Measurements from ENCODE around the gene UNC119B.

The UNC119B gene

GRCh38 chr12:120688527-120689071, 21.7 kb upstream of the UNC119B start:
- DNase-seq, result no peak

- no peak for DNase-seq
These were observed 20.7 kb upstream of the UNC119B start for GRCh38 chr12:120689397-120690082.

GRCh38 chr12:120690083-120690450, 20.2 kb upstream of the UNC119B start:
- no peak for DNase-seq

GRCh38 chr12:120690978-120691377, 19.3 kb upstream of the UNC119B start:
- DNase-seq, result no peak

- no peak for DNase-seq
These were observed 17.7 kb upstream of the UNC119B start for GRCh38 chr12:120692524-120693033.

GRCh38 chr12:120693848-120694247, 16.4 kb upstream of the UNC119B start:
- DNase-seq, result no peak

GRCh38 chr12:120696626-120697025, 13.6 kb upstream of the UNC119B start:
- no peak for DNase-seq

GRCh38 chr12:120697344-120697743, 12.9 kb upstream of the UNC119B start:
- DNase-seq, result no peak

GRCh38 chr12:120698665-120699064, 11.6 kb upstream of the UNC119B start:
- DNase-seq, result no peak

- DNase-seq, result no peak
These were observed 10.7 kb upstream of the UNC119B start for GRCh38 chr12:120699553-120699952.

- DNase-seq, result no peak
These were observed 9.4 kb upstream of the UNC119B start for GRCh38 chr12:120700886-120701285.

GRCh38 chr12:120702637-120703036, 7.6 kb upstream of the UNC119B start:
- no peak for DNase-seq

- DNase-seq, result no peak
These were observed 6.8 kb upstream of the UNC119B start for GRCh38 chr12:120703311-120703942.

GRCh38 chr12:120705618-120706017, 4.6 kb upstream of the UNC119B start:
- DNase-seq, result no peak

- DNase-seq, result no peak
These were observed 4.2 kb upstream of the UNC119B start for GRCh38 chr12:120706029-120706428.

GRCh38 chr12:120708651-120709050, 1.6 kb upstream of the UNC119B start:
- DNase-seq, result no peak

GRCh38 chr12:120710805-120711296, 593 bp downstream of the UNC119B start:
- peak; percentile 55 for DNase-seq

GRCh38 chr12:120711411-120711810, 1.2 kb downstream of the UNC119B start:
- no peak for DNase-seq

- no peak for DNase-seq
These were observed 2.4 kb downstream of the UNC119B start for GRCh38 chr12:120712610-120713009.

GRCh38 chr12:120713861-120714482, 3.7 kb downstream of the UNC119B start:
- peak; percentile 58 for DNase-seq

GRCh38 chr12:120718055-120718454, 7.8 kb downstream of the UNC119B start:
- no peak for DNase-seq

- no peak for DNase-seq
These were observed 8.8 kb downstream of the UNC119B start for GRCh38 chr12:120719072-120719471.

GRCh38 chr12:120719496-120720233, 9.4 kb downstream of the UNC119B start:
- no peak for DNase-seq

Data from left hindlimb (tissue), 1 donor.